GM23338 (cell line): Measurements from ENCODE around the gene NIPBL.

Experiments used
- CREB1 ChIP-seq: fragments of 250-450 bp; sonication (Bioruptor Pico); IDR thresholded peaks from 2 replicates; pipeline ENCODE4 v1.5.0; 2020; ENCODE audit warnings: low read depth, mild to moderate bottlenecking, moderate library complexity
- CTCF ChIP-seq, 2 experiments: fragments of 200-600 bp in 1 of 2; sonication (generic) in 1 of 2; conservative IDR thresholded peaks; 2 replicates each; pipeline versions ENCODE4 v1.5.1 to v1.6.1; 2016 to 2017; ENCODE audit warnings: antibody characterized with exemption in 2 of 2, low read depth in 2 of 2, mild to moderate bottlenecking in 2 of 2, moderate library complexity in 1 of 2
- EZH2 ChIP-seq: fragments of 200-600 bp; sonication (generic); IDR thresholded peaks from one replicate; pipeline ENCODE4 v1.8.0; 2017; ENCODE audit warnings: antibody characterized with exemption, mild to moderate bottlenecking, low read depth; ENCODE audit not compliant: unreplicated experiment
- EZH2phosphoT487 ChIP-seq: fragments of 200-600 bp; sonication (generic); IDR thresholded peaks from one replicate; pipeline ENCODE4 v1.8.1; 2018; ENCODE audit warnings: antibody characterized with exemption; ENCODE audit not compliant: unreplicated experiment
- JUNB ChIP-seq: IDR thresholded peaks from one replicate; pipeline ENCODE4 v1.6.1; 2016; ENCODE audit warnings: antibody characterized with exemption; ENCODE audit not compliant: unreplicated experiment
- NANOG ChIP-seq: IDR thresholded peaks from 2 replicates; pipeline ENCODE4 v1.6.1; 2016; ENCODE audit warnings: antibody characterized with exemption, borderline replicate concordance
- POLR2AphosphoS5 ChIP-seq: IDR thresholded peaks from 2 replicates; pipeline ENCODE4 v1.6.1; 2016; ENCODE audit warnings: antibody characterized with exemption, low read depth
- STAT1 ChIP-seq: IDR thresholded peaks from one replicate; pipeline ENCODE4 v1.6.1; 2016; ENCODE audit warnings: antibody characterized with exemption; ENCODE audit not compliant: unreplicated experiment
- ZNF114 ChIP-seq: fragments of 250-450 bp; sonication (Bioruptor Pico); IDR thresholded peaks from 2 replicates; pipeline ENCODE4 v1.5.0; 2020; ENCODE audit warnings: mild to moderate bottlenecking, moderate library complexity
- TF ChIP-seq, protein P1 (sequence below): IDR thresholded peaks from one replicate; pipeline ENCODE4 v1.6.1; 2018; ENCODE audit warnings: antibody characterized with exemption; ENCODE audit not compliant: unreplicated experiment

- TF ChIP-seq NANOG: no peak
- no peak for TF ChIP-seq POLR2AphosphoS5
- no peak for TF ChIP-seq CTCF (conservative IDR thresholded peaks at IDR 0.05; ENCODE audit: low read depth in 2 of 2)
- TF ChIP-seq, protein P1, sequence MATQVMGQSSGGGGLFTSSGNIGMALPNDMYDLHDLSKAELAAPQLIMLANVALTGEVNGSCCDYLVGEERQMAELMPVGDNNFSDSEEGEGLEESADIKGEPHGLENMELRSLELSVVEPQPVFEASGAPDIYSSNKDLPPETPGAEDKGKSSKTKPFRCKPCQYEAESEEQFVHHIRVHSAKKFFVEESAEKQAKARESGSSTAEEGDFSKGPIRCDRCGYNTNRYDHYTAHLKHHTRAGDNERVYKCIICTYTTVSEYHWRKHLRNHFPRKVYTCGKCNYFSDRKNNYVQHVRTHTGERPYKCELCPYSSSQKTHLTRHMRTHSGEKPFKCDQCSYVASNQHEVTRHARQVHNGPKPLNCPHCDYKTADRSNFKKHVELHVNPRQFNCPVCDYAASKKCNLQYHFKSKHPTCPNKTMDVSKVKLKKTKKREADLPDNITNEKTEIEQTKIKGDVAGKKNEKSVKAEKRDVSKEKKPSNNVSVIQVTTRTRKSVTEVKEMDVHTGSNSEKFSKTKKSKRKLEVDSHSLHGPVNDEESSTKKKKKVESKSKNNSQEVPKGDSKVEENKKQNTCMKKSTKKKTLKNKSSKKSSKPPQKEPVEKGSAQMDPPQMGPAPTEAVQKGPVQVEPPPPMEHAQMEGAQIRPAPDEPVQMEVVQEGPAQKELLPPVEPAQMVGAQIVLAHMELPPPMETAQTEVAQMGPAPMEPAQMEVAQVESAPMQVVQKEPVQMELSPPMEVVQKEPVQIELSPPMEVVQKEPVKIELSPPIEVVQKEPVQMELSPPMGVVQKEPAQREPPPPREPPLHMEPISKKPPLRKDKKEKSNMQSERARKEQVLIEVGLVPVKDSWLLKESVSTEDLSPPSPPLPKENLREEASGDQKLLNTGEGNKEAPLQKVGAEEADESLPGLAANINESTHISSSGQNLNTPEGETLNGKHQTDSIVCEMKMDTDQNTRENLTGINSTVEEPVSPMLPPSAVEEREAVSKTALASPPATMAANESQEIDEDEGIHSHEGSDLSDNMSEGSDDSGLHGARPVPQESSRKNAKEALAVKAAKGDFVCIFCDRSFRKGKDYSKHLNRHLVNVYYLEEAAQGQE: no peak
- TF ChIP-seq JUNB: no peak
- no peak for TF ChIP-seq STAT1
- TF ChIP-seq EZH2phosphoT487: no peak
- no peak for TF ChIP-seq EZH2
- no peak for TF ChIP-seq CREB1 (CRISPR knock-in tag)
- no peak for TF ChIP-seq ZNF114 (CRISPR knock-in tag)
Observed at GRCh38 chr5:36936309-36936708, 59.7 kb downstream of the NIPBL start.
